ENCODE measurements around the gene PDZD4. TPM values are rescaled to one million over a fixed set of nuclear protein-coding genes. Genes with fewer than 3 reads are reported as not detected.

PDZD4 gene, protein sequence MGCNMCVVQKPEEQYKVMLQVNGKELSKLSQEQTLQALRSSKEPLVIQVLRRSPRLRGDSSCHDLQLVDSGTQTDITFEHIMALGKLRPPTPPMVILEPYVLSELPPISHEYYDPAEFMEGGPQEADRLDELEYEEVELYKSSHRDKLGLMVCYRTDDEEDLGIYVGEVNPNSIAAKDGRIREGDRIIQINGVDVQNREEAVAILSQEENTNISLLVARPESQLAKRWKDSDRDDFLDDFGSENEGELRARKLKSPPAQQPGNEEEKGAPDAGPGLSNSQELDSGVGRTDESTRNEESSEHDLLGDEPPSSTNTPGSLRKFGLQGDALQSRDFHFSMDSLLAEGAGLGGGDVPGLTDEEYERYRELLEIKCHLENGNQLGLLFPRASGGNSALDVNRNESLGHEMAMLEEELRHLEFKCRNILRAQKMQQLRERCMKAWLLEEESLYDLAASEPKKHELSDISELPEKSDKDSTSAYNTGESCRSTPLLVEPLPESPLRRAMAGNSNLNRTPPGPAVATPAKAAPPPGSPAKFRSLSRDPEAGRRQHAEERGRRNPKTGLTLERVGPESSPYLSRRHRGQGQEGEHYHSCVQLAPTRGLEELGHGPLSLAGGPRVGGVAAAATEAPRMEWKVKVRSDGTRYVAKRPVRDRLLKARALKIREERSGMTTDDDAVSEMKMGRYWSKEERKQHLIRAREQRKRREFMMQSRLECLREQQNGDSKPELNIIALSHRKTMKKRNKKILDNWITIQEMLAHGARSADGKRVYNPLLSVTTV
- polyA plus RNA-seq (2013, experiment 1 of 2; ENCODE audit: insufficient read length): 8.0 TPM
- 9.6 TPM for polyA plus RNA-seq (2013, experiment 2 of 2; ENCODE audit: insufficient read length)

DNA sequence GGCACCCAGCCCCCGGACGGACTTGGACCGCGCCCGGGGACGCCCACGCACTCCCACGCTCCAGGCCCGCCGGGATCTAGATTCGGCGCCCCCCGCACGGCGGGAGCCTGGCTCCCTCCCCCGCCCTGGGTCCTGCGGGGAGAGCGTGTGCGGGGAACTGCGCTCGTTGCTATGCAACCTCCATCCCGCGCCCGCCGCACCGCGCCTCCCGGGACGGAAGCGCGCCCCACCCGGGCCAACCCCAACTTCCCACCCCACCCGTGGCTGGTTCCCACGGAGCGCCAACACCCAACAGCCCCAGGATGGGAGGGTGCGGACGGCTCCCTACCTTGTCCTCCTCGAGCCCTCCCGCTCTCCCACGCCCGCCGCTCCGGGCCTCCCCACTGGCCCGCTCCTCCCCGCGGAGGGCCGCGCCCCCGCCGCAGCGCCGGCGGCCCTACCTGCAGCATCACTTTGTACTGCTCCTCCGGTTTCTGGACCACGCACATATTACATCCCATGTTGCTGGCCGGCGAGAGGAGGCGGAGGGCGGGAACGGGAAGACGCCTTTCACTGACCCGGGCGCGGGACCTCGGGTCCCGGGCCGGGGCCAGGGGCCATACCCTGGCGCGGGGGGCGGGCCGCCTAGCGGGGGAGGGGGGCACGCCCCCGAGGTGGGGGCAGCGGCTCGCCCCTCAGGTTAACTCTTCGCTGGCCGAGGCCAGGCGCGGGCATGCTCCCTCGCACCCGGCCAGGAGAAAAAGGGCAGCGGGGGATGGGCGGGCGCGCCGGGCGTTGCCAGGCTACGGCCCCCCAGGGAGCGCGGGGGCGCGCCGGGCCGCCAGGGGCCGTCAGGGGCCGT lies at the start of gene PDZD4:
TSS of gene PDZD4 (minus strand) at position 746 of the 841 bp plus-strand sequence. CDS start at position 500, 246 bp downstream.
- peak; percentile 3 for DNase-seq

DNA sequence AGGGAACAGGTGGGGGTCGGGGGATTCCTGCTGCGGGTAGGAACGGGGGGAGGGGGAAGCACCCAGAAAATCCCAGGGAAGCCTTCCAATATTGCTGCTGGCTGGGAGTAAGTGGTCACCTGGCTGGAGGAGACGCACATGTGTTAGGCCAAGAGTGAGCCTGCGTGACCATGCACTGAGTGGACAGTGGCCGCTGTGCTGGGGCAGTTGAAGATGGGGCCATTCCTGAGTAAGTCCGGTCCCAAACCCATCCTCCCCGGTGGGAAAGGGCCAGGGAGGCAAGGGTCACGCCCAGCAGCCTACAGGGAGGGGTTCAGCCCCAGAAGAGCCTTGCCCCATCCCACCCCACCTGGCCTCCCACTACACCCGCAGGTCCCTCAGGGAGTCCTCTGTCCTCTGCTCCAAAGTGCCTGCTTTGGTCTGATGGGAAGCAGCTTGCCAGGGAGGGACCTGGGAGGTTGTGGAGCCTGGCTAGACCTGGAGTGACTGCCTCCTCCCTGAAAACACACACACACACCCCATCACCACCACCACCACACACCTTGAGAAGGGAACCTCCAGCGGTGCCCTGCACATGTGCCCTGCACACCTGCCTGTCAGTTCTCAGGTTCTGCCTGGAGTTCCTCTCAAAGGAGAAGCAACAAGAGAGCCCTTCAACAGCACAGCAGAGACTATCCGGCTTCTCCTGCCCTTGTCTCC lies 49.5 kb upstream of the PDZD4 start:
- no peak for DNase-seq

DNA sequence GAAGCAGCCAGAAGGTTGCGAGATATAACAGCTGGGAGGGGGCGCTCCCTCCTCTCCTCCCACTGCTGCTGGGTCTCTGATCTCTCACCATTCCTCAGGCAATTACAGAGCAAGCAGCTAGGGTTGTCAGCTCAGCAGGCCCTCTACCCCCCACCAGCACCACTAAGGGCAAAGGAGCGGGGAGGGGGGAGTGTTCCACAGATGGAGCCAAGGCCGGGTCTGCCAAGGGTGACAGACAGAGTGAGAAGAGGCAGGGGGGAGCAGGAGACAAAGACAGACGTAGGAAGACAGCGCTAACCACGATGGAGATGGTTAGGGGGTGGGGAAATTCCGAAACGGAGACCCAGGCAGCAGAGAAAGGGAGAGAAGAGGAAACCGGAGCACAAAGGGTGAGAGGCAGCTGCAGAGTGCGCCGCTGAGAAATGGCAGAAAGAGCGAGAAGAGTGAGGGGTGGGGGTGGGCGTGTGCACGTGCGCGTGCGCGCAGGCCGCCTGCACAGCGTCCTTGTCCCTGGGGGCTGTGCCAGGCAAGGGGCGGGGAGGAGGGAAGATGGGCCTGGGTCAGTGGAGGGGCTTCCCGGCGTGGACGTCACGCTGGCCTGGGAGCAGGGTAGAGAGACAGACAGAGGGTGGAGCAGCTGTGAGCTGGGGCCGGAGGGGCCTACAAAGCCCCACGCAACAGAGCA lies 48.8 kb upstream of the PDZD4 start:
- DNase-seq: no peak

DNA sequence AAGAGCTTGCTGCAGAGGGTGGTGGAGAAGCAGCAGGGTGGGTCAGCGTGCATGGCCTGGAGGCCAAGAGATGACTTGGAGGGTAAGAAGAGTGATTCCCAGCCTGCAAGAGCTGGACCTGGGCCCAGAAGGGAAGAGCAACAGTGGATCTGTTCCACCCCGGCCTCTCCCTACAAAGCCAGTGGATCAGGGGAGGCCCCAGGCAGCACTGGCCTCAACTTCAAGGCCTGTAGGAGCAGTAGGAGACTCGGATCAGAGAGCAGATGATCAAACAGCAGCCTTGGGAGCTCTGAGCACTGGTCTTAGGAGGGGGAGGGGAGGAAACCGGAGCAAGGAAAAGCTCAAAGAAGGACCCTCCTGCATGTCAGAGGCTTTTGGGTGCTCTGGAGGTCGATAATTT lies 48.0 kb upstream of the PDZD4 start:
- no peak for DNase-seq

DNA sequence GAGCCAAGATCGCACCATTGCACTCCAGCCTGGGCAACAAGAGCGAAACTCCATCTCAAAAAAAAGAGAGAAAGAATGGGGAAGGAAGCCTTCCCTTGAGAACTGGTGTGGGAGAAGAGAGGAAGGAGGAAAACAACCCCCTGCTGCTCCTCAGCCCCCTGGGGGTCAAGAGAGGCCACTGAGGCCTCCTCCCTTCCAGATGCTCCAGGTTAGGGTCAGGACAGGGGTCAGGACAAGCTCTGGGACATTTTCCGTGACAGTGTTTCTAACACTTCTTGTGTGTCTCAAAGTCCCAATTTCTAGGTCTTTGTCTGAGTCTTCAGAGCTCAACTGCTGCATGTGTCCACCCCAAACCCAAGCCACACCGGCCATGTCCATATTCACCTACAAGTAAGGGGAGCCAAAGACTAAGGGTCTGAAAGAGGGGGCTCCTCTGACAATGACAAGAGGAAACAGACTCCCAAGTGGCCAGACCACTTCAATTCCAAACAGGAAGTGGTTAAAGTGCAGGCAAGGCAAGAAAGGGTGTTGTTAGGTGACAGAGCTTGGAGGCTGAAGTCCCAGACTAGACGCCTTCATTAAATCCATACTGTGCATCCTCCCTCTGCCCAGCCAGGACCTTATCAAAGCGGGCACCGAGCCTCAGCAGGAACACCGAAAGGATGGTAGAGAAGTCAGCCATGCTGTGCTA lies 47.4 kb upstream of the PDZD4 start:
- no peak for DNase-seq

DNA sequence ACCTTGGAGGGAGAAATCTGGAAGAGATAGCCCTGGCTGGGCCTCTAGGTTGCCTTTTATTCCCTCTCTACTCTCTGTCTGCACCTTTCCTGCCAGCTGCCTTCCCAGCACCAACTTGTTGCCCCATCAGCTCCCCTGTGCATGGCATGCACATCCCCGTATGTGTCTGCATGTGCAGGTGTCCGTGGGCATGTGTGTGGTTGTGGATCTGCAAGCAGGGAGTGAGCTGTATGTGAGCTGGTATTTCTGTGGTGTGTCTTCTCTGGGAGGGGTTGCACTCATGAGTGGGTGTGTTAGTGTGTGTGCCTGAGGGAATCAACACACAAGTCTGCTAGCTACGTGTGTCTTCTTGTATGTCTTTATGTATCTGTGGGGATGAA lies 45.8 kb upstream of the PDZD4 start:
- no peak for DNase-seq

DNA sequence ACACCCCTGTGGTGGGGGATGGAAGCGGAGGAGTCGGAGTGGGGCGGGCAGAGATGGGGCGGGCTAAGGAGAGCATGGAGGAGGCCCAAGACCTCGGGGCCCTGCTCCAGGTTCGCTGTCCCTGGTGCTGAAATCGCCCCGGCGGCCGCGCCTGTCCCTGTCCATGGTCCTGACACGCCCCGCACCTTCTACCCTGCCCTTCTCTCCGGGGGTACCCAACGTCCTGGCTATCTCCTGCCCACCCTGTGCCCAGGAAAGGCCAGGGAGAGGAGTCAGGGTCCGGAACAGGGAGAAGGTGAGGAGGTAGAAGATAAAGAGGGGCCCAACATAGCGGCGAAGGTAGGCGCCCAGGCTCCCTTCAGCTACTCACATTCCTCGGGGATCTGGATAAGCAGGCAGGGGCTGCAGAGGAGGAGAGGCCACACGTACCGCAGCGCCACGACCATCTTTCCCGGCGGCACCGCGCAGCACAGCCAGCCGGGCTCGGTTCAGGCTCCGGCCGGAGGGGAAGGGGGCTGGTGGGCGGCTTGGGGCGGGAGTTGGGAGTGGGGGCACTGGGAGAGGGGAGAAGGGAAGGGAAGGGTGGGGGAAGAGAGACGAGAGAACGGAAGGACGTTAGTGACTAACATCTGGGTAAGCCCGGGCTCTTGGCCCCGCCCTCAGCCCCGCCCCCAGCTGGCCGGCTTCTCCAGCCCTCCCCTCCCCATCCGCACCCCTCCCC lies 45.2 kb upstream of the PDZD4 start:
- DNase-seq: peak; percentile 21

DNA sequence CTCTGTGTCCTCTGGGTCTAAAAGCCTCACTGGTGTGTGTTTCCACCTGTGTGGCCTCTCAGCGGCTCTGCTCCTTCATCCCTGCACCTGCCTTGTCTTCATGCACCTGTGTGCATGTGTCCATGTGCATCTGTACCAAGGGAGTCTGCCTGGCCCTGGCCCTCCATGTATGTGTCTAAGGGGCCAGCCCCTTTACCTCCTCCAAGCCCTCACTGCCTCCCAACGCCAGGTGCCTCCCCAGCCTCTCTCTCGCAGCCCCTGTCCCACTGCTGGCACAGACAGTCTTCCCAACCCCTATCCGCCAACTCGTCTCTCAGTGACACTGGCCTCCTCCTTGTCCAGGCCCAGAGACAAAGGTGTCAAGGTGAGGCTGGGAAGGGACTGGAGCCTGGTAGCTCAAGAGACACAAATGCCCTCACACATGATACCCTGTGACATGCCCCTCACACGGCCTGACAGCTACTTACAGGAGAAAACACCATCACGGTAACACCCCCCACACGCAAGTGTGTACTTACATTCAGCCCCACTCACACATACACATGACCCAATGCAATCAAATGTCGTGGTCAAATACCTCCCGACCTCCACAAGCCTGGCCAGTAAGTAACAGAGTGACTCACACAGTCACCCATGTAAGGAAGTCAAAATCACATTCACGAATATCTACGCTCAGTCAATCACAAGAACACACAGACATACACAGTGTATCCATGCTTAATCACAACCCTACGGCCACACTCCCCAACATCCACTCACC lies 44.2 kb upstream of the PDZD4 start:
- no peak for DNase-seq

DNA sequence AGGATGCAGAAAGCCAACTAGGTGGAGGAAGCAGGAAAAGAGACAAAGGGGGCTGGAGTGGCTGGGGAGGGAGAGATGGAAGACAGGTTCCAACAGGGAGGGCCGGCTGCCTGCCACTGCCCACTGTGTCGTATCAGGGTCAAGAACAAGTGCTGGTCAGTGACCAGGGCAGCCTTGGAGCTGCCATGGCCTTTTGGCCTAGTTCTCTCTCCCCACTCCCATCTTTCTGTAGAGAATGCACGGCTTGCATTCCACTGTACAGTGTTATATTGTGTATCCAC lies 43.7 kb upstream of the PDZD4 start:
- no peak for DNase-seq

DNA sequence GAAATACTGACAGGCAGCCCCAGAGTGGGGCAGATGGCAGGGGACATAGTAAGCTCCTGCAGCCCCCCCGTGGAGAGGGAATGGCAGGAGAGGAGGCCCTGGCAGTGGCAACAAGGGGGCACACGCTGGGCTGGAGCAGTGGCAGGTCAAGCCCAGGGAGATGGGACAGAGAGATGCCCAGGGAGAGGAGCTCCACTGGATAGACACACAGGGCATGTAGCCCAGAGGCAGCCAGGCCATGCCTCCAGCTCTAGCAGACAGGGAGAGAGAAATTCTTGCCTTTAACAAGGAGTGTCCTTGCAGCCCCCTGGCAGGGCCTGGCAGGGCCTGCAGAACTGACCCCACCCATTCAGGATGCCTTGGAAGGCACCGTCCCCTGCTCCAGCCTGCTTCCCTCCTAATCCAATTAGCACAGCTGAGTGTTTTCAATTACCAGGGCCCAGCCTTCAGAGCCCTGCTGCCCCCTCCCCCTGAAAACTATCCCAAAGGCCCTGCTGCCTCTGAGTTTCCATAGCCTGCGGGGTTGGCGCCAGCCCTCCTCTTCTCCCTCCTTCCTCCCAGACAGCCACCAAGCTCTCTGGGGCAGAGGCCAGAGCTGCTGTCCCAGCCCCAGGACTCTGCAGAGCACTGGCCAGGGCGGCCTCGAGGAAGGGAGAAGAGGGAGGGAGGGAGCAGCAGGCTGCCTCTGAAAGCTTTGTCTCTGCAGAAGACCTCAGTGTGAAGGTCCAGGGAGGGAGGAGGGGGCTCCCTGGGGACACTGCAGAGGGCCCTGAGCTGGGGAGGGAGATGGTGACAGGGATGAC lies 43.1 kb upstream of the PDZD4 start:
- no peak for DNase-seq

DNA sequence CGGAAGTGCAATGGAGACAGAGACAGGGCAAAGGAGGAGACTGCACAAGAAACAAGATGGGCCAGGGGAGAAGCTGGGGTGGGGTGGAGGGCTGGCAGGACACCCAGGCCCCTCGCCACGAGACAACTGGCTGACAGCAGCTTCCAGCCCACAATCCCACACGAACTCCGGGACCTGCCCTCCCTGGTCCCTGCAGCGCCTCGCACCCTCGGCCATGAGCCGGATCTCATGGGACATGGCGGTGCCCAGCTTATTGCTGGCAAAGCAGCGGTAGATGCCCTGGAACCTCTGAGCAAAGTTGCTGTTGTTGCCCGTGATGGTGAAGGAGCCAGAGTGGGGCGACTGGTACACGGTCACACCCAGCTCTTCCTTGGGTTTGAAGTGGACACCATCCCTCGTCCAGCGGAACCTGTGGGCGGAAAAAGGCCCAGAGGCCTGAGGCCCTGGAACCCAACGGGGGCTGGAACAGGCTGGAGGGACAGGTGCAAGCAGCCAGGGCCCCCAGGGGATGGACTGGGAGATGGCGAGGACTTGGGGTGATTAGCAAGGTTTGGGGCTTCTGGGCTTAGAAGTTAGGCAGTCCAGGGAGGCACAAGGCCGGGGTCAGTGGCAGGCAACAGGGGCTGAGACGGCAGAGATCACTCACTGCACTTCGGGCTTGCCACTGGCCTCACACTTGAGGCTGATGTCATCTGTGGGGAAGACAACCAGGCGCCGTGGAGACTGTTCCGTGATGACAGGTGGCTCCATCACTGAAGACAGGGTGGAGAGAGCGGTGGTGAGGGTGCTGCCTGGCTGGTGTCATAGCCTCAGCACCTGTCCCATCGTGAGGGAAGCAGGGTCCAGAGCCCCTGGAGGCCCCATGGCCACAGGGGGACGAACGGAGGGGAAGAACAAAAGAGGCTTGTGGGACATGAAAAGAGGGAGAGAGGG lies 41.9 kb upstream of the PDZD4 start:
- no peak for DNase-seq

DNA sequence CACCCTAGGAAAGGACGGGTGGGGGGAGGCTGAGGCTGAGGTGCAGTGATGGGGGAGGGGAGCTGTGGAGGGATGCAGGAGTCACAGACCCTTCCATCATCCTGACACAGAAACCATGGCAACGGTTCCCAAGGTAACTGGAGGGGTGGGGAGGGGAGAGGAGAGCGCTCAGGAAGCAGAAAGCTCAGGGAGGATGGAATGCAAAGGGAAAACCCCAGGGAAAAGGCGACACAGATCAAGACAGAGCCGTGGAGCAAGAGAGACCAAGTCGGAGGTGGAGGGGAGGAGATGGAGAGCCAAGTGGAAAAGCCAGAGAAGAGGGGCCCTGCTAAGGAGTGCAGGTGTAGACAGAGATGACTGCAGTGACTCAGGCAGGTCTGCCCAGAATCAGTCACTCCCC lies 41.1 kb upstream of the PDZD4 start:
- DNase-seq: no peak

DNA sequence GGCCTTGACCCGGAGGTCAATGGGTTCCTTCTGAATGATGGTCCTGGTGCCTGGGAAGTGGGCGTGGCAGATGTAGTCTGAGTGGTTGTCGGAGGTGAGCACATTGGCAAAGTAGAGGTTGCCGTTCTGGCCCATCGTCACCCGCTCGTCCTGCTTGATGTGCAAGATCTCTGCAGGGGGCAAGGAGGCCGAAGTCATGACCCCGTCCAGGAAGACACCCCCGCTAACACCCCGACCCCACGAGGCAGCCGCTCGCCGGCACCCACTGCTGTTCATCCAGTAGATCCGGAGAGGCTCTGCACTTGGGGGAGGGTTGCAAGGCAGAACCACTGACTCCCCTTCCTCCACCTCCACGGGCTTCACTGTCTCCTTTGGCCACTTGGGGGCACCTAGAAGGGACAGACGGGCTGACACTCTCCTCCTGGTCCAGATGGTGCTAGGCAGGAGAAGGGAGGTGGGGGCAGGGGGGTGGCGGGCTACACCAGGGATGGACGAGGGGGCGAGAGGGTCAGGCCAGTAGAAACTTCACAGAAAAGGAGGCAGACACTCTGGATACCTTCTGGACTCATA lies 40.5 kb upstream of the PDZD4 start:
- DNase-seq: no peak

DNA sequence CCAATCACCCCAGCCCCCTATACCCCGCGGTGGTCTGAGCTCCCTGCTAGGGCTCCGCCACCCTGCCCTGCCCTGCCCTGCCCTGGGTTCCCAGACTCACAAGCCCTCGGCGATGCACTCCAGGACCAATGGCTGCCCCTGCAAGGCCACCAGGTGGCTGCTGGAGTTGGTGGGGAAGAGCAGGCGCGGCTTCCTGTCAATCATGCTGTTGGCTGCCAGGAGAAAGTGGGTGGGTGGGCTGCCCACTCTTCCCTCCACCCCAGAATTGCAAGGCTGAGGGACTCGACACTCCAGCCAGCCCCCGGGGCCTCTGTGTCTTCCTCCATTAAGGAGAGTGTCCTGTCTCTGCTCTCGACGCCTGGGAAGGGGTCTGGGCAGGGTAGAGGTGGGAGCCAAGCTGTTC lies 39.9 kb upstream of the PDZD4 start:
- no peak for DNase-seq

DNA sequence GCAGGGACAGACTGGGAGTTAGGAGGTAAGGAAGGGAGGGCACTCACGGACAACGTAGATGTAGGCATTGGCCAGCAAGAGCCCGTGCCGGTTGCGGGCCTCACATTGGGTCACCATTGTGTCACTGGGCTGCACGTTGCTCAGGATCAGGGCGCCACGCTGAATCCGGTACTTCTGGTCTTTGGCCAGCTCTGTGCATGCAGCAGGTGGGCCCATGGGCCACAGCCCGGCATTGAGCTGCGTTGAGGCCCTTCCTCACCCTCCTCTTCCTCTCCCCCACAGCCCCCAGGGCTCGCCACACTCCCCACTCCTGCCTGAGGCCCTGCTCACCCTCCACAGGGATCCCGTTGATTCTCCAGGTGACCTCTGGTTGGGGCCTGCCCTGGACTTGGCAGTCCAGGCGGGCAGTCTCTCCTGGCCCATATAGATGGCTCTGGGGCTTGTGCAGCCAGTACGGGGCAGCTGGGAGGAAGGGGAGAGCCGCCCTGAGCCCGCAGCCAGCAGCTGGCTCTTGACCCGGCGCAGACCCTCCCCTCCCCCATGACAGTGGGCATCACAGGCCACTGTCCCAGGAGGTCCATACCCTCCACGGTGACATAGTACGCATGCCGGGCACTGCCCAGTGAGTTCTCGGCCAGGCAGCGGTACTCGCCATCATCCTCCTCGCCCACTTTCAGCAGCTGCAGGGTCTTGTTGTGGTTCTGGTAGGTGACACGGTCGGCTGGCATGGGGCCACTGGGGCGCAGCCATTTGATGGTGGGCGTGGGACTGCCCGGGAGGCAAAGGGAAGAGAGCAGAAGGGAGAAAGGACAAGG lies 39.3 kb upstream of the PDZD4 start:
- no peak for DNase-seq

Data from fibroblast of skin of back (primary cell).